ENCODE data around the gene MZF1. TPM values are rescaled to one million over a fixed set of nuclear protein-coding genes. Genes with fewer than 3 reads are reported as not detected.
A peak's percentile ranks its signal among the peaks of the same experiment; 100 is the strongest.

MZF1 gene
- total and polyA plus RNA-seq, 2 experiments from 2014 or later = 10.2 to 21.8 TPM

- peaks cover 41% of the 10 kb centered on the region for H3K27me3 Mint-ChIP-seq (ENCODE audit: insufficient read depth, low read depth, poor library complexity)
- Histone ChIP-seq H3F3A (replicated peaks; ENCODE audit: low read depth) (peaks cover 26% of the 10 kb centered on the region), H4K20me1 (replicated peaks; ENCODE audit: insufficient read depth) (no peaks in the 10 kb centered on the region), H3K36me3 (ENCODE audit: insufficient read depth) (no peaks in the 10 kb centered on the region), H3K4me1 (ENCODE audit: insufficient read depth) (peaks cover 31% of the 10 kb centered on the region), H3K27ac (ENCODE audit: low read depth) (no peak overlapping the region), H3K27me3 (ENCODE audit: insufficient read depth) (no peaks in the 10 kb centered on the region), H3K4me2 (no peak overlapping the region), H3K9me2 (ENCODE audit: insufficient read depth) (no peaks in the 10 kb centered on the region), H3K4me3 (no peak overlapping the region), H3K79me2 (replicated peaks; ENCODE audit: insufficient read depth) (peaks cover 11% of the 10 kb centered on the region; the same call in 1 of the 2 replicates), H2AFZ (no peak overlapping the region)
- no peak for TF ChIP-seq ZNF331 (CRISPR knock-in tag; IDR thresholded peaks at IDR 0.05; ENCODE audit: low read depth)
- TF ChIP-seq CREB1 (CRISPR knock-in tag; IDR thresholded peaks at IDR 0.05; ENCODE audit: low read depth) = no peak
- no peak for TF ChIP-seq EZH2 (IDR thresholded peaks at IDR 0.05; ENCODE audit: low read depth, unreplicated experiment)
- TF ChIP-seq POLR2AphosphoS5 (IDR thresholded peaks at IDR 0.05; ENCODE audit: low read depth) = no peak
- no peak for TF ChIP-seq EZH2phosphoT487 (IDR thresholded peaks at IDR 0.05; ENCODE audit: unreplicated experiment)
- TF ChIP-seq REST (IDR thresholded peaks at IDR 0.05; ENCODE audit: unreplicated experiment) = no peak
- no peak for TF ChIP-seq JUNB (IDR thresholded peaks at IDR 0.05; ENCODE audit: unreplicated experiment)
- TF ChIP-seq, protein P1, sequence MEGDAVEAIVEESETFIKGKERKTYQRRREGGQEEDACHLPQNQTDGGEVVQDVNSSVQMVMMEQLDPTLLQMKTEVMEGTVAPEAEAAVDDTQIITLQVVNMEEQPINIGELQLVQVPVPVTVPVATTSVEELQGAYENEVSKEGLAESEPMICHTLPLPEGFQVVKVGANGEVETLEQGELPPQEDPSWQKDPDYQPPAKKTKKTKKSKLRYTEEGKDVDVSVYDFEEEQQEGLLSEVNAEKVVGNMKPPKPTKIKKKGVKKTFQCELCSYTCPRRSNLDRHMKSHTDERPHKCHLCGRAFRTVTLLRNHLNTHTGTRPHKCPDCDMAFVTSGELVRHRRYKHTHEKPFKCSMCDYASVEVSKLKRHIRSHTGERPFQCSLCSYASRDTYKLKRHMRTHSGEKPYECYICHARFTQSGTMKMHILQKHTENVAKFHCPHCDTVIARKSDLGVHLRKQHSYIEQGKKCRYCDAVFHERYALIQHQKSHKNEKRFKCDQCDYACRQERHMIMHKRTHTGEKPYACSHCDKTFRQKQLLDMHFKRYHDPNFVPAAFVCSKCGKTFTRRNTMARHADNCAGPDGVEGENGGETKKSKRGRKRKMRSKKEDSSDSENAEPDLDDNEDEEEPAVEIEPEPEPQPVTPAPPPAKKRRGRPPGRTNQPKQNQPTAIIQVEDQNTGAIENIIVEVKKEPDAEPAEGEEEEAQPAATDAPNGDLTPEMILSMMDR (conservative IDR thresholded peaks at IDR 0.05; ENCODE audit: low read depth in 2 of 2) = no peak
- no peak for TF ChIP-seq ZNF114 (CRISPR knock-in tag; IDR thresholded peaks at IDR 0.05)
- no peak for TF ChIP-seq NANOG (IDR thresholded peaks at IDR 0.05; ENCODE audit: borderline replicate concordance)
- no peak for TF ChIP-seq ZNF462 (CRISPR knock-in tag; IDR thresholded peaks at IDR 0.05)
- no peak for TF ChIP-seq STAT1 (IDR thresholded peaks at IDR 0.05; ENCODE audit: unreplicated experiment)
- TF ChIP-seq ETS1 (IDR thresholded peaks at IDR 0.05) = no peak
- no peak for DNase-seq (ENCODE audit: low spot score)
- H3K36me3 Mint-ChIP-seq (ENCODE audit: low read depth) = peaks cover 20% of the 10 kb centered on the region
- H3K4me1 Mint-ChIP-seq = peaks cover 36% of the 10 kb centered on the region
- no peaks in the 10 kb centered on the region; the same call in 2 of the 3 replicates for H3K9me3 Mint-ChIP-seq
- peak overlapping the region; percentile 59 for H3K4me3 Mint-ChIP-seq
- peak overlapping the region; percentile 39 for H3K27ac Mint-ChIP-seq
- ATAC-seq = no peak
These were observed 56.8 kb downstream of the MZF1 start for GRCh38 chr19:58516246-58516836.
